ENCODE data around the gene TSC1. TPM values are rescaled to one million over a fixed set of nuclear protein-coding genes. Genes with fewer than 3 reads are reported as not detected.

The TSC1 gene
- total RNA-seq, 3 donors from 2014 or later, result 34.6 to 53.4 (median 52.3) TPM

GRCh38 chr9:132857031-132857430, 87.4 kb downstream of the TSC1 start:
- no peaks in the 10 kb centered on the region for H3K9me3 ChIP-seq
- H3K4me1 ChIP-seq (ENCODE audit: low read depth), result no peaks in the 10 kb centered on the region
- ATAC-seq (peak; percentile 47), DNase-seq (peak in 1 of 3 donors; percentile 48)
- intact Hi-C loops (cut with DNase I, micrococcal nuclease), result no loop called here
- TF ChIP-seq, protein P1, sequence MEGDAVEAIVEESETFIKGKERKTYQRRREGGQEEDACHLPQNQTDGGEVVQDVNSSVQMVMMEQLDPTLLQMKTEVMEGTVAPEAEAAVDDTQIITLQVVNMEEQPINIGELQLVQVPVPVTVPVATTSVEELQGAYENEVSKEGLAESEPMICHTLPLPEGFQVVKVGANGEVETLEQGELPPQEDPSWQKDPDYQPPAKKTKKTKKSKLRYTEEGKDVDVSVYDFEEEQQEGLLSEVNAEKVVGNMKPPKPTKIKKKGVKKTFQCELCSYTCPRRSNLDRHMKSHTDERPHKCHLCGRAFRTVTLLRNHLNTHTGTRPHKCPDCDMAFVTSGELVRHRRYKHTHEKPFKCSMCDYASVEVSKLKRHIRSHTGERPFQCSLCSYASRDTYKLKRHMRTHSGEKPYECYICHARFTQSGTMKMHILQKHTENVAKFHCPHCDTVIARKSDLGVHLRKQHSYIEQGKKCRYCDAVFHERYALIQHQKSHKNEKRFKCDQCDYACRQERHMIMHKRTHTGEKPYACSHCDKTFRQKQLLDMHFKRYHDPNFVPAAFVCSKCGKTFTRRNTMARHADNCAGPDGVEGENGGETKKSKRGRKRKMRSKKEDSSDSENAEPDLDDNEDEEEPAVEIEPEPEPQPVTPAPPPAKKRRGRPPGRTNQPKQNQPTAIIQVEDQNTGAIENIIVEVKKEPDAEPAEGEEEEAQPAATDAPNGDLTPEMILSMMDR (IDR thresholded peaks at IDR 0.05), result no peak
- H3K36me3 ChIP-seq (ENCODE audit: low read depth), result no peaks in the 10 kb centered on the region
- H3K4me3 ChIP-seq, result no peak overlapping the region

DNA sequence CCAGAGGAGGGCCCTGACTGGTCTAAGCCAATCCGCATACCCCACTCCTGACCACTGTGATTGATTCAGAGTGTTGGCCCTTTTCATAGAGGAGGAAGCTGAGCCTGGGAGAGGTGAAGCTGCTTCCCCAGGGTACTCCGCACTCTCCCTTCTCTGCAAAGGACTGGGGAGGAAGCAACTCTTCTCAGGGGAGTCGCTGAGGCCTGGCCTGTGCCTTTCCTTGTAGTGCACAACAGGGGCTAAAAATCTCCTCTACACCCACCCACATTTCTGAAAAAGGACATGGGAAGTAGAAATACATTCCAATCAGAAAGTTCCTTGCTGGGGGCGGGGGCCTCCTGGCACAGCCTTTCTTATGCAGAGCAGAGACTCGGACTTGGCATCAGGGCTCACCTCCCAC, 88.5 kb downstream of the TSC1 start:
- Histone ChIP-seq H3K9me3 (no peaks in the 10 kb centered on the region), H3K4me3 (no peak overlapping the region), H3K36me3 (ENCODE audit: low read depth) (no peaks in the 10 kb centered on the region), H3K4me1 (ENCODE audit: low read depth) (no peaks in the 10 kb centered on the region)
- intact Hi-C loops (cut with DNase I, micrococcal nuclease), result no loop called here
- DNase-seq (no peak), ATAC-seq (no peak)
- TF ChIP-seq, protein P1 (IDR thresholded peaks at IDR 0.05), result no peak

GRCh38 chr9:132854832-132855231, 89.6 kb downstream of the TSC1 start:
- ATAC-seq (peak; percentile 39), DNase-seq (no peak)
- no peaks in the 10 kb centered on the region for H3K36me3 ChIP-seq (ENCODE audit: low read depth)
- intact Hi-C loops (cut with DNase I, micrococcal nuclease), result no loop called here
- no peak overlapping the region for H3K4me3 ChIP-seq
- no peaks in the 10 kb centered on the region for H3K9me3 ChIP-seq
- TF ChIP-seq, protein P1 (IDR thresholded peaks at IDR 0.05), result no peak
- no peaks in the 10 kb centered on the region for H3K4me1 ChIP-seq (ENCODE audit: low read depth)

DNA sequence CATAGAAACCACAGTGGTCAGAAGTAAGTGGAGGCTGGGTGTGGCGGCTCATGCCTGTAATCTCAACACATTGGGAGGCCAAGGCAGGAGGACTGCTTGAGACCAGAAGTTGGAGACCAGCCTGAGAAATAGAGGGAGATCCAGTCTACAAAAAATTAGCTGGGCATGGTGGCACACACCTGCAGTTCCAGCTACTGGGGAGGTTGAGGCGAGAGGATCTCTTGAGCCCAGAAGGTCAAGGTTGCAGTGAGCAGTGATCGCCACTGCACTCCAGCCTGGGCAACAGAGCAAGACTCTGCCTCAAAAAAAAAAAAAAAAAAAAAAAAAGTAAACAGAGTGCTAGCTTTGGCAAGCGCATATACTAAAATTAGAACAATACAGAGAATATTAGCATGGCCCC, 90.9 kb downstream of the TSC1 start:
- no peaks in the 10 kb centered on the region for H3K9me3 ChIP-seq

GRCh38 chr9:132849185-132849706, 95.2 kb downstream of the TSC1 start:
- ATAC-seq (peak; percentile 77), DNase-seq (peak in 2 of 3 donors; percentile 51 to 55)
- no peaks in the 10 kb centered on the region for H3K4me1 ChIP-seq (ENCODE audit: low read depth)
- intact Hi-C loops (cut with DNase I, micrococcal nuclease), result no loop called here
- H3K36me3 ChIP-seq (ENCODE audit: low read depth), result no peaks in the 10 kb centered on the region
- no peaks in the 10 kb centered on the region for H3K9me3 ChIP-seq
- TF ChIP-seq, protein P1 (IDR thresholded peaks at IDR 0.05), result no peak
- no peak overlapping the region for H3K4me3 ChIP-seq

More for the DNA sequence above, 90.9 kb downstream of the TSC1 start:
- H3K4me1 ChIP-seq (ENCODE audit: low read depth), result no peaks in the 10 kb centered on the region
- H3K4me3 ChIP-seq, result no peak overlapping the region
- H3K36me3 ChIP-seq (ENCODE audit: low read depth), result no peaks in the 10 kb centered on the region
- TF ChIP-seq, protein P1 (IDR thresholded peaks at IDR 0.05), result no peak
- no peak for ATAC-seq
- no peak for DNase-seq
- intact Hi-C loops (cut with DNase I, micrococcal nuclease), result no loop called here

Data from mucosa of descending colon (tissue), 3 donors.